GM12875 (cell line): ENCODE measurements around the gene PDE4D.

Experiments used
- H3K4me3 ChIP-seq: one replicate; pipeline ENCODE4 v1.5.1; 2011; ENCODE audit warnings: low read depth, low read length, control low read depth
- CTCF ChIP-seq: IDR thresholded peaks from 2 replicates; pipeline ENCODE4 v1.5.1; 2011; ENCODE audit warnings: low read depth, mild to moderate bottlenecking, control low read depth, inconsistent platforms, low read length, moderate library complexity, borderline replicate concordance; ENCODE audit not compliant: insufficient read depth

The PDE4D gene

GRCh38 chr5:59188419-59189225, 704.9 kb downstream of the PDE4D start:
- H3K4me3 ChIP-seq: no peak overlapping the region
- TF ChIP-seq CTCF: peak; percentile 40; the same call in 1 of the 2 replicates

DNA sequence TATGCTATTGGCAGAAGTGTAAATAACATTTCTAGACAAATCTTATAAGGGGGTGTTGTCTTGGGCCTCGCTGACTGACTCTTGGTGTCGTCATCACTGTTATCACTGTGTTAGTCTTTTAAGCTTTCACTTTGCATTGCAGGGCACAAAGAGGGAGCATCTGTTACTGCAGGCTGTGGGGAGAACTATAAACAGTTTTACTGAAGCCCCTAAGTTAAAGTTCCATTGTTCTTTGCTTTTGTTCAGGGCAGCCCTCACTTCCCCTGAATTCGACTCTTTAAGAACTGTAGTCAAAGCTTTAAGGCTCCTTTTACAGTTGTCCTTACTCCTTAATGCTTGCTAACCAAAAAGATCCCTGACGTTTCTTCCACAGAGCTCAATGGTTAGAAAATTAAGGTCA, 705.7 kb downstream of the PDE4D start:
- H3K4me3 ChIP-seq: no peak overlapping the region

GRCh38 chr5:59186623-59187022, 706.9 kb downstream of the PDE4D start:
- no peak overlapping the region for H3K4me3 ChIP-seq
- no peak for TF ChIP-seq CTCF

More for the DNA sequence above, 705.7 kb downstream of the PDE4D start:
- no peak for TF ChIP-seq CTCF

DNA sequence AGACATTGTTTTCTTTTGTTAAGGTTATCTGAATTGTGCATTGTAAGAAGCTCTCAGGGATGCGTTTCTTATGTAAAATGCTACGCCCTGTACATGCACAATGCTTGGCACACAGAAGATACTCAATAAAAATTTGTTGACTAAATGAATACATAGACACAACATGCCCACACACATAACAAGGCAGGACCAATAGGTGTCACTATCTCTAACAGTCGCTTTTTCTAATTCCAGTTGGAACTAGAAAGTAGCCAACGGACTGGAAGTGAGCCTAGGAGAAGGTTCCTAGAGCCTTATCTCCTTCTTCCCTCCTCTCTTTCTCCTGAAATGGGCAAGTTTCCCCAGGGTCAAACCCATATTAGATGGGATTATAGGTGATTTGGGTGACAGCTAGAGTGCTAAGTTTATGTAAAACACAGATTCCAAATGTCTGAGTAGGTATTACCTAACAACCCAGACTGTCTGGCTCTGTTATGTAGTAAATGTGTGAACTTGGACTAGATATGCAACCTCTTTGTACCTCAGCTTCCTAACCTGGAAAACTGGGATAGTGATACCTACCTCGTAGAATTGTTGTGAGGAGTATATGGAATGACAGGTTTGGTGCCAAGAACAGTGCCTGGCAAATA, 707.7 kb downstream of the PDE4D start:
- H3K4me3 ChIP-seq: no peak overlapping the region
- no peak for TF ChIP-seq CTCF

- no peak overlapping the region for H3K4me3 ChIP-seq
- no peak for TF ChIP-seq CTCF
Observed at GRCh38 chr5:59184769-59185168, 708.8 kb downstream of the PDE4D start.

GRCh38 chr5:59182760-59183159, 710.8 kb downstream of the PDE4D start:
- no peak for TF ChIP-seq CTCF

GRCh38 chr5:59180515-59180914, 713.0 kb downstream of the PDE4D start:
- H3K4me3 ChIP-seq: no peak overlapping the region
- no peak for TF ChIP-seq CTCF

More at GRCh38 chr5:59182760-59183159, 710.8 kb downstream of the PDE4D start:
- H3K4me3 ChIP-seq: no peak overlapping the region
